DOHH2 (cell line): ENCODE results near the gene NOC4L.

ENCODE experiments used
- H3F3A ChIP-seq: fragments of 200-600 bp; sonication (generic), shearing (Covaris generic); 2 replicates; pipeline ENCODE4 v1.6.0; 2016; ENCODE audit warnings: antibody characterized with exemption, mild to moderate bottlenecking; ENCODE audit not compliant: control insufficient read depth, insufficient read depth
- H3K27ac ChIP-seq: fragments of 200-600 bp; sonication (generic); 2 replicates; pipeline ENCODE4 v1.5.1; 2014; ENCODE audit warnings: low read depth, mild to moderate bottlenecking, low read length, moderate library complexity
- H3K27me3 ChIP-seq: fragments of 200-600 bp; sonication (generic); 2 replicates; pipeline ENCODE4 v1.6.1; 2014; ENCODE audit warnings: mild to moderate bottlenecking, low read length, mixed read lengths; ENCODE audit not compliant: control insufficient read depth
- H3K36me3 ChIP-seq: fragments of 200-600 bp; sonication (generic); 2 replicates; pipeline ENCODE4 v1.6.1; 2014; ENCODE audit warnings: mild to moderate bottlenecking, low read length, moderate library complexity, mixed read lengths; ENCODE audit not compliant: control insufficient read depth
- H3K4me1 ChIP-seq: fragments of 200-600 bp; sonication (generic); 2 replicates; pipeline ENCODE4 v1.6.1; 2014; ENCODE audit warnings: mild to moderate bottlenecking, low read length, mixed read lengths; ENCODE audit not compliant: control insufficient read depth
- H3K4me2 ChIP-seq: fragments of 200-600 bp; sonication (generic); 2 replicates; pipeline ENCODE4 v1.6.0; 2014; ENCODE audit warnings: mild to moderate bottlenecking, low read length, moderate library complexity
- H3K4me3 ChIP-seq: fragments of 200-600 bp; sonication (generic); 2 replicates; pipeline ENCODE4 v1.5.1; 2014; ENCODE audit warnings: mild to moderate bottlenecking, low read length, mixed read lengths
- H3K79me2 ChIP-seq: fragments of 200-600 bp; sonication (generic); 2 replicates; pipeline ENCODE4 v1.6.1; 2014; ENCODE audit warnings: mild to moderate bottlenecking, low read length, mixed read lengths; ENCODE audit not compliant: control insufficient read depth
- H3K9me2 ChIP-seq: fragments of 200-600 bp; sonication (generic); replicated peaks from 2 replicates; pipeline ENCODE4 v1.6.1; 2014; ENCODE audit warnings: mild to moderate bottlenecking, low read length, mixed read lengths; ENCODE audit not compliant: control insufficient read depth
- H3K9me3 ChIP-seq: fragments of 200-600 bp; sonication (generic); 2 replicates; pipeline ENCODE4 v1.6.1; 2014; ENCODE audit warnings: antibody characterized with exemption, low read length, mixed read lengths; ENCODE audit not compliant: control insufficient read depth, insufficient read depth
- H4K20me1 ChIP-seq: fragments of 200-600 bp; sonication (generic); 2 replicates; pipeline ENCODE4 v1.6.0; 2014; ENCODE audit warnings: low read depth, mild to moderate bottlenecking, antibody characterized with exemption, low read length, moderate library complexity; ENCODE audit not compliant: control insufficient read depth, insufficient read depth
- CTCF ChIP-seq: fragments of 200-600 bp; sonication (generic); IDR thresholded peaks from one replicate; pipeline ENCODE4 v1.5.1; 2014; ENCODE audit warnings: antibody characterized with exemption, mild to moderate bottlenecking, low read depth, low read length; ENCODE audit not compliant: poor library complexity, severe bottlenecking
- EZH2phosphoT487 ChIP-seq: fragments of 200-600 bp; sonication (generic); IDR thresholded peaks from 2 replicates; pipeline ENCODE4 v1.6.1; 2017; ENCODE audit warnings: borderline replicate concordance, mild to moderate bottlenecking, antibody characterized with exemption, low read length, moderate library complexity, mixed read lengths

NOC4L gene

GRCh38 chr12:132182711-132183365 is 38.6 kb downstream of the NOC4L start:
- Histone ChIP-seq H3K4me3 (no peak overlapping the region), H4K20me1 (no peaks in the 10 kb centered on the region), H3K9me2 (no peaks in the 10 kb centered on the region), H3K36me3 (no peaks in the 10 kb centered on the region), H3K27ac (no peak overlapping the region), H3F3A (no peaks in the 10 kb centered on the region), H3K79me2 (no peaks in the 10 kb centered on the region), H3K9me3 (no peaks in the 10 kb centered on the region), H3K4me2 (no peak overlapping the region), H3K4me1 (peaks cover 9% of the 10 kb centered on the region), H3K27me3 (peaks cover 18% of the 10 kb centered on the region)
- TF ChIP-seq CTCF = no peak
- TF ChIP-seq EZH2phosphoT487 = no peak

GRCh38 chr12:132185705-132186104 is 41.4 kb downstream of the NOC4L start:
- H3K36me3 ChIP-seq = no peaks in the 10 kb centered on the region
- no peak overlapping the region for H3K4me3 ChIP-seq
- no peak overlapping the region for H3K27ac ChIP-seq
- H3K4me1 ChIP-seq = peaks cover 14% of the 10 kb centered on the region
- no peaks in the 10 kb centered on the region for H4K20me1 ChIP-seq
- no peak overlapping the region for H3K4me2 ChIP-seq
- no peaks in the 10 kb centered on the region for H3K79me2 ChIP-seq
- no peak for TF ChIP-seq CTCF
- no peak for TF ChIP-seq EZH2phosphoT487
- no peaks in the 10 kb centered on the region for H3K9me2 ChIP-seq
- no peaks in the 10 kb centered on the region for H3F3A ChIP-seq
- H3K9me3 ChIP-seq = no peaks in the 10 kb centered on the region
- H3K27me3 ChIP-seq = peaks cover 21% of the 10 kb centered on the region

GRCh38 chr12:132186208-132186856 is 42.1 kb downstream of the NOC4L start:
- Histone ChIP-seq H3K4me3 (no peak overlapping the region), H3K79me2 (no peaks in the 10 kb centered on the region), H3F3A (no peaks in the 10 kb centered on the region), H3K9me2 (no peaks in the 10 kb centered on the region), H3K4me1 (peaks cover 14% of the 10 kb centered on the region), H3K36me3 (no peaks in the 10 kb centered on the region), H3K27ac (no peak overlapping the region), H3K27me3 (peaks cover 21% of the 10 kb centered on the region), H3K4me2 (no peak overlapping the region), H4K20me1 (no peaks in the 10 kb centered on the region), H3K9me3 (no peaks in the 10 kb centered on the region)
- TF ChIP-seq EZH2phosphoT487 = no peak
- no peak for TF ChIP-seq CTCF
